Stimulated activated CD8-positive, alpha-beta memory T cell treated with anti-CD3 and anti-CD28 coated beads, Interleukin-7, amount 100 ng/mL, for 24 hours (primary cell): ENCODE measurements around the gene GSDME.
"Not testable (repeated sequence)": the region's sequence is repeated elsewhere in the genome, so short reads cannot be mapped to it uniquely, and the experiment has no call there.

ENCODE experiments used
- DNase-seq: peaks from one replicate; pipeline ENCODE4 v3.0.0-alpha.2; 2020; ENCODE audit warnings: low read depth

The GSDME gene

GRCh38 chr7:24741679-24742505, 15.4 kb downstream of the GSDME start:
- DNase-seq: no peak

GRCh38 chr7:24740871-24741270, 16.4 kb downstream of the GSDME start:
- DNase-seq: no peak

GRCh38 chr7:24739306-24739705, 18.0 kb downstream of the GSDME start:
- no peak for DNase-seq

GRCh38 chr7:24738577-24738976, 18.7 kb downstream of the GSDME start:
- no peak for DNase-seq

GRCh38 chr7:24737281-24737680, 20.0 kb downstream of the GSDME start:
- DNase-seq: no peak

GRCh38 chr7:24735594-24735993, 21.7 kb downstream of the GSDME start:
- DNase-seq: not testable (repeated sequence)

- DNase-seq: no peak
Observed at GRCh38 chr7:24734306-24734705, 23.0 kb downstream of the GSDME start.

GRCh38 chr7:24733414-24734060, 23.7 kb downstream of the GSDME start:
- no peak for DNase-seq

- no peak for DNase-seq
Observed at GRCh38 chr7:24732646-24733413, 24.4 kb downstream of the GSDME start.

- DNase-seq: no peak
Observed at GRCh38 chr7:24731313-24731712, 26.0 kb downstream of the GSDME start.

GRCh38 chr7:24730018-24730369, 27.3 kb downstream of the GSDME start:
- no peak for DNase-seq

GRCh38 chr7:24729365-24730017, 27.8 kb downstream of the GSDME start:
- DNase-seq: no peak

- no peak for DNase-seq
Observed at GRCh38 chr7:24728503-24729364, 28.5 kb downstream of the GSDME start.

- no peak for DNase-seq
Observed at GRCh38 chr7:24728121-24728500, 29.2 kb downstream of the GSDME start.

- no peak for DNase-seq
Observed at GRCh38 chr7:24727154-24728120, 29.8 kb downstream of the GSDME start.

- no peak for DNase-seq
Observed at GRCh38 chr7:24725554-24726241, 31.6 kb downstream of the GSDME start.

GRCh38 chr7:24724451-24725190, 32.6 kb downstream of the GSDME start:
- DNase-seq: no peak

GRCh38 chr7:24723178-24723530, 34.1 kb downstream of the GSDME start:
- no peak for DNase-seq
